ENCODE measurements around the gene MTRF1L.

Gene MTRF1L

GRCh38 chr6:153013438-153013837, 10.9 kb upstream of the MTRF1L start:
- Histone ChIP-seq H3K4me3 (replicated peaks; ENCODE audit: insufficient read depth, low read length) (no peak overlapping the region), H3K27me3 (ENCODE audit: insufficient read depth, poor library complexity, severe bottlenecking) (peaks cover 2% of the 10 kb centered on the region), H3K27ac (replicated peaks) (no peak overlapping the region)
- TF ChIP-seq POLR2AphosphoS5 (IDR thresholded peaks at IDR 0.05; ENCODE audit: low read depth) (no peak), SPI1 (IDR thresholded peaks at IDR 0.05; ENCODE audit: borderline replicate concordance, low read depth) (no peak), CTCF (IDR thresholded peaks at IDR 0.05; ENCODE audit: insufficient read depth, low read length) (no peak), GABPA (IDR thresholded peaks at IDR 0.05; ENCODE audit: low read depth) (no peak), REST (IDR thresholded peaks at IDR 0.05; ENCODE audit: insufficient replicate concordance, low read depth) (no peak)
- DNase-seq (ENCODE audit: low read depth in 1 of 2, low spot score in 1 of 2): no peak

- peaks cover 2% of the 10 kb centered on the region for H3K27me3 ChIP-seq (ENCODE audit: insufficient read depth, poor library complexity, severe bottlenecking)
- DNase-seq (ENCODE audit: low read depth in 1 of 2, low spot score in 1 of 2): no peak
- no peak overlapping the region for H3K4me3 ChIP-seq (replicated peaks; ENCODE audit: insufficient read depth, low read length)
- TF ChIP-seq CTCF (IDR thresholded peaks at IDR 0.05; ENCODE audit: insufficient read depth, low read length) (no peak), SPI1 (IDR thresholded peaks at IDR 0.05; ENCODE audit: borderline replicate concordance, low read depth) (peak; percentile 69; the same call in 1 of the 2 replicates)
- H3K27ac ChIP-seq (replicated peaks): no peak overlapping the region
Measured at GRCh38 chr6:153012856-153013255, 10.3 kb upstream of the MTRF1L start.

- DNase-seq (ENCODE audit: low read depth in 1 of 2, low spot score in 1 of 2): no peak
- TF ChIP-seq POLR2AphosphoS5 (IDR thresholded peaks at IDR 0.05; ENCODE audit: low read depth) (no peak), SPI1 (IDR thresholded peaks at IDR 0.05; ENCODE audit: borderline replicate concordance, low read depth) (no peak), CTCF (IDR thresholded peaks at IDR 0.05; ENCODE audit: insufficient read depth, low read length) (no peak), GABPA (IDR thresholded peaks at IDR 0.05; ENCODE audit: low read depth) (no peak), REST (IDR thresholded peaks at IDR 0.05; ENCODE audit: insufficient replicate concordance, low read depth) (no peak)
- Histone ChIP-seq H3K27ac (replicated peaks) (peak overlapping the region; percentile 80), H3K4me3 (replicated peaks; ENCODE audit: insufficient read depth, low read length) (peak overlapping the region; percentile 49), H3K27me3 (ENCODE audit: insufficient read depth, poor library complexity, severe bottlenecking) (no peaks in the 10 kb centered on the region)
Measured at GRCh38 chr6:153003366-153003690, 819 bp upstream of the MTRF1L start.
